ENCODE data around the gene CLNK.

The CLNK gene

DNA sequence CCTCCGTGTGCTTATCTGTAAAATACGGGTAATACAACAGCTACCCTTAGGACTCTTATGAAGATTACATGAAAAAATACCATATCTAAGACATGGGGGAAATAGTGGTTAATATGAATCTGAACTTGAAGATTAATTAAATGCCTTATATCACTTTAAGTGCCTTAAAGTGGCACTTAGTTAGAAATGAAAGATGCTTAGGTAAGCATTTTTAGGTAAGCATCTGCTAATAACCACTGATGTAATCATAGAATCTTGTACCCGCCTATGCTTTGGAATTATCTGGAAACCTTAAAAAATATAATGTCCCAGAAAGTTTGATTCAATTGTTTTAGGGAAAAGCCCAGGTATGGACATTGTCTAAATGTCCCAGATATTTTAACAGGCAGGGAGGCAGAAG lies 12.2 kb downstream of the CLNK start:
- H3K4me3 ChIP-seq (ENCODE audit: low read length): no peak overlapping the region
- peaks cover 11% of the 10 kb centered on the region; the same call in 1 of the 2 replicates for H3K4me1 ChIP-seq (ENCODE audit: low read length)
- no peak overlapping the region for H3K4me2 ChIP-seq (ENCODE audit: low read length)
- H3K27ac ChIP-seq (ENCODE audit: low read length): no peak overlapping the region
- no peak overlapping the region for H3K9ac ChIP-seq (ENCODE audit: low read length)
- no peaks in the 10 kb centered on the region for H4K20me1 ChIP-seq (ENCODE audit: insufficient read depth, low read length)
- H3K36me3 ChIP-seq (replicated peaks; ENCODE audit: low read depth, low read length): peaks cover 3% of the 10 kb centered on the region
- H3K27me3 ChIP-seq (ENCODE audit: low read depth, low read length): peaks cover 8% of the 10 kb centered on the region; the same call in 1 of the 2 replicates
- TF ChIP-seq EZH2phosphoT487 (IDR thresholded peaks at IDR 0.05; ENCODE audit: low read depth): no peak
- TF ChIP-seq, protein P1, sequence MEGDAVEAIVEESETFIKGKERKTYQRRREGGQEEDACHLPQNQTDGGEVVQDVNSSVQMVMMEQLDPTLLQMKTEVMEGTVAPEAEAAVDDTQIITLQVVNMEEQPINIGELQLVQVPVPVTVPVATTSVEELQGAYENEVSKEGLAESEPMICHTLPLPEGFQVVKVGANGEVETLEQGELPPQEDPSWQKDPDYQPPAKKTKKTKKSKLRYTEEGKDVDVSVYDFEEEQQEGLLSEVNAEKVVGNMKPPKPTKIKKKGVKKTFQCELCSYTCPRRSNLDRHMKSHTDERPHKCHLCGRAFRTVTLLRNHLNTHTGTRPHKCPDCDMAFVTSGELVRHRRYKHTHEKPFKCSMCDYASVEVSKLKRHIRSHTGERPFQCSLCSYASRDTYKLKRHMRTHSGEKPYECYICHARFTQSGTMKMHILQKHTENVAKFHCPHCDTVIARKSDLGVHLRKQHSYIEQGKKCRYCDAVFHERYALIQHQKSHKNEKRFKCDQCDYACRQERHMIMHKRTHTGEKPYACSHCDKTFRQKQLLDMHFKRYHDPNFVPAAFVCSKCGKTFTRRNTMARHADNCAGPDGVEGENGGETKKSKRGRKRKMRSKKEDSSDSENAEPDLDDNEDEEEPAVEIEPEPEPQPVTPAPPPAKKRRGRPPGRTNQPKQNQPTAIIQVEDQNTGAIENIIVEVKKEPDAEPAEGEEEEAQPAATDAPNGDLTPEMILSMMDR (IDR thresholded peaks at IDR 0.05; ENCODE audit: low read depth, low read length): no peak
- H3K9me3 ChIP-seq (ENCODE audit: insufficient read depth, low read length): no peaks in the 10 kb centered on the region
- no peak overlapping the region for H2AFZ ChIP-seq (ENCODE audit: low read depth, low read length)
- no peaks in the 10 kb centered on the region for H3K79me2 ChIP-seq (ENCODE audit: low read length)

DNA sequence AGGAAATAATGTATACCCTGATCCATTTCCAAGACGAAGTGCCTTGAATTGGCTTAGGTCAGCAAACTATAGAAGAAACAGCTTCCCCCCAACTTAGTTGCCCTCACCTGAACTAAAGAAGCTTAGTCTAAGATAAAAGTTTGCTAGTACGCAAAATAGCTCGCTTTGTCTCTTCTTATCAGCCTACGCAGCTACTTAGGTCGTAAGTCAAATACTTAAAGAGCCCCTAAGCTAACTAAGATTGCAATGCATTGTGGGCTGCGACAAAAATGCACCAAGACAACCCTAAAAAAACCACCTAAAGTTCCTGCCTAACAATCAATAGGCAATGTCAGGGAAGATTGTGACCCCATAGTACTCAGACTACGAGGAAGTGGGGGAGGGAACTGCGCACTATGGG lies 12.8 kb downstream of the CLNK start:
- no peak for TF ChIP-seq EZH2phosphoT487 (IDR thresholded peaks at IDR 0.05; ENCODE audit: low read depth)
- TF ChIP-seq, protein P1 (IDR thresholded peaks at IDR 0.05; ENCODE audit: low read depth, low read length): no peak
- H2AFZ ChIP-seq (ENCODE audit: low read depth, low read length): no peak overlapping the region

DNA sequence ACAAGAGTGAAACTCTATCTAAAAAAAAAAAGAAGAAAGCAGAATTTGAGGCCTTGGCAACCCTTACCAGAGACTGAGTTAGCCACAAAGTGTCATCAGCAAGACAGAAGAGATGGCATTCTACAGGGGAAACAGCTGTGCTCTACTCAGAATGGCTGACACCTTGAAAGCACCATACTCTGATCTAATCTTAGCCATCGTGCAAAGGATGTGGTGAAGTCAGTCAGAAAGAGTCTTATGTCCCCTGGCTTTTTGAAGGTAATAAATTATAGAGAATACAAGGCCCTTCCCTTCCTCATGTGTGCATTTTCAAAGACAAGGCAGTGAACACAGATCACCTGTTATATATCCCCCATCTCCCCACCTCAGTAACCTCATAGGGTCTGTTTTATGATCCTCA lies 13.2 kb downstream of the CLNK start:
- H3K9ac ChIP-seq (ENCODE audit: low read length): no peak overlapping the region
- H3K4me3 ChIP-seq (ENCODE audit: low read length): no peak overlapping the region

More for the DNA sequence above, 12.8 kb downstream of the CLNK start:
- no peak overlapping the region for H3K27ac ChIP-seq (ENCODE audit: low read length)
- H3K27me3 ChIP-seq (ENCODE audit: low read depth, low read length): peaks cover 11% of the 10 kb centered on the region
- H3K79me2 ChIP-seq (ENCODE audit: low read length): no peaks in the 10 kb centered on the region
- H4K20me1 ChIP-seq (ENCODE audit: insufficient read depth, low read length): no peaks in the 10 kb centered on the region
- no peaks in the 10 kb centered on the region for H3K9me3 ChIP-seq (ENCODE audit: insufficient read depth, low read length)
- no peak overlapping the region for H3K9ac ChIP-seq (ENCODE audit: low read length)
- H3K36me3 ChIP-seq (replicated peaks; ENCODE audit: low read depth, low read length): no peaks in the 10 kb centered on the region
- H3K4me2 ChIP-seq (ENCODE audit: low read length): no peak overlapping the region
- H3K4me1 ChIP-seq (ENCODE audit: low read length): peaks cover 11% of the 10 kb centered on the region; the same call in 1 of the 2 replicates
- no peak overlapping the region for H3K4me3 ChIP-seq (ENCODE audit: low read length)

DNA sequence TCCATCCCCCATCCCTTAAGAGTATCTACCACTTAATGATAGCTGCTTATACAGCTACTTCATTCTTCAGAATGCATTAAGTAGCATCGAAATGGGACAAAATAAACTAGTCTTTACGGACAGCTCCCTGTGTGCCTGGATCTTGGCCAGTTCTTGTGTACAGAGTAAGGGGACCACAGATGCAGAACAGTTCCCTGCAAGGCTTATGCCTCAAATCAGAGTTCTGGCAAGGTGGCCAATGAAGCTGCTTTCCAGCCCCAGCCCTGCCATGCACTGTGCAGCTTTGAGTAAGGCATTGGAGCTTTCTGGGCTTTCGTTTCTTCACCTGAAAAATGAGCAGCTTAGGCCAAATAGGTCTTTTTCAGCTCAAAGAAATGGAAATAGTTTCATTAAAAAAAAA lies 14.2 kb downstream of the CLNK start:
- TF ChIP-seq EZH2phosphoT487 (IDR thresholded peaks at IDR 0.05; ENCODE audit: low read depth): no peak
- TF ChIP-seq, protein P1 (IDR thresholded peaks at IDR 0.05; ENCODE audit: low read depth, low read length): no peak
- no peaks in the 10 kb centered on the region for H3K9me3 ChIP-seq (ENCODE audit: insufficient read depth, low read length)
- H3K79me2 ChIP-seq (ENCODE audit: low read length): no peaks in the 10 kb centered on the region
- no peaks in the 10 kb centered on the region for H3K36me3 ChIP-seq (replicated peaks; ENCODE audit: low read depth, low read length)
- no peak overlapping the region for H3K4me3 ChIP-seq (ENCODE audit: low read length)
- no peak overlapping the region for H3K4me2 ChIP-seq (ENCODE audit: low read length)
- no peak overlapping the region for H3K9ac ChIP-seq (ENCODE audit: low read length)
- H3K4me1 ChIP-seq (ENCODE audit: low read length): peaks cover 6% of the 10 kb centered on the region; the same call in 1 of the 2 replicates
- H3K27me3 ChIP-seq (ENCODE audit: low read depth, low read length): peaks cover 16% of the 10 kb centered on the region
- H3K27ac ChIP-seq (ENCODE audit: low read length): no peak overlapping the region
- H4K20me1 ChIP-seq (ENCODE audit: insufficient read depth, low read length): no peaks in the 10 kb centered on the region
- no peak overlapping the region for H2AFZ ChIP-seq (ENCODE audit: low read depth, low read length)

More for the DNA sequence above, 13.2 kb downstream of the CLNK start:
- Histone ChIP-seq H3K36me3 (replicated peaks; ENCODE audit: low read depth, low read length) (no peaks in the 10 kb centered on the region), H3K4me1 (ENCODE audit: low read length) (peaks cover 8% of the 10 kb centered on the region; the same call in 1 of the 2 replicates), H3K79me2 (ENCODE audit: low read length) (no peaks in the 10 kb centered on the region), H3K27ac (ENCODE audit: low read length) (no peak overlapping the region), H4K20me1 (ENCODE audit: insufficient read depth, low read length) (no peaks in the 10 kb centered on the region), H2AFZ (ENCODE audit: low read depth, low read length) (no peak overlapping the region), H3K9me3 (ENCODE audit: insufficient read depth, low read length) (no peaks in the 10 kb centered on the region), H3K27me3 (ENCODE audit: low read depth, low read length) (peaks cover 16% of the 10 kb centered on the region), H3K4me2 (ENCODE audit: low read length) (no peak overlapping the region)
- TF ChIP-seq, protein P1 (IDR thresholded peaks at IDR 0.05; ENCODE audit: low read depth, low read length): no peak
- no peak for TF ChIP-seq EZH2phosphoT487 (IDR thresholded peaks at IDR 0.05; ENCODE audit: low read depth)

Data from OCI-LY3 (cell line).